ENCODE data around the gene SOHLH1. TPM values are rescaled to one million over a fixed set of nuclear protein-coding genes. Genes with fewer than 3 reads are reported as not detected.

SOHLH1 gene
- total and polyA plus RNA-seq, 2 experiments from 2014 or later: not detected

- H3K4me1 ChIP-seq (ENCODE audit: insufficient read depth): no peaks in the 10 kb centered on the region
- no peak overlapping the region for H3K4me2 ChIP-seq
- H3K36me3 ChIP-seq (replicated peaks; ENCODE audit: insufficient read depth, low read depth): no peaks in the 10 kb centered on the region
- peak; percentile 31 for DNase-seq (ENCODE audit: low spot score)
- H2AFZ ChIP-seq: no peak overlapping the region
- H3K79me2 ChIP-seq: no peaks in the 10 kb centered on the region
- H3K27ac ChIP-seq: no peak overlapping the region
- H3K9me2 ChIP-seq (replicated peaks; ENCODE audit: insufficient read depth): no peaks in the 10 kb centered on the region
- H3K27me3 ChIP-seq: no peaks in the 10 kb centered on the region
- no peaks in the 10 kb centered on the region for H3K9me3 ChIP-seq (ENCODE audit: low read depth)
- H4K20me1 ChIP-seq (ENCODE audit: insufficient read depth, poor library complexity, severe bottlenecking): no peaks in the 10 kb centered on the region
- TF ChIP-seq EZH2phosphoT487 (IDR thresholded peaks at IDR 0.05; ENCODE audit: low read depth, severe bottlenecking, unreplicated experiment): no peak
- no peak for TF ChIP-seq CTCF (IDR thresholded peaks at IDR 0.05; ENCODE audit: poor library complexity)
- no peak for TF ChIP-seq EZH2 (IDR thresholded peaks at IDR 0.05; ENCODE audit: borderline replicate concordance)
- 82% methylated on average over 11 of the region's 11 CpGs for WGBS (ENCODE audit: low lambda C conversion rate, missing lambda C conversion rate)
- no peak overlapping the region for H3K4me3 ChIP-seq
These were observed 6.9 kb downstream of the SOHLH1 start for GRCh38 chr9:135692410-135692809.

- Histone ChIP-seq H3K79me2 (no peaks in the 10 kb centered on the region), H3K36me3 (replicated peaks; ENCODE audit: insufficient read depth, low read depth) (no peaks in the 10 kb centered on the region), H2AFZ (no peak overlapping the region), H3K4me1 (ENCODE audit: insufficient read depth) (no peaks in the 10 kb centered on the region), H3K27me3 (no peaks in the 10 kb centered on the region), H3K9me2 (replicated peaks; ENCODE audit: insufficient read depth) (no peaks in the 10 kb centered on the region), H3K9me3 (ENCODE audit: low read depth) (no peaks in the 10 kb centered on the region), H3K27ac (no peak overlapping the region), H3K4me3 (no peak overlapping the region), H3K4me2 (no peak overlapping the region), H4K20me1 (ENCODE audit: insufficient read depth, poor library complexity, severe bottlenecking) (no peaks in the 10 kb centered on the region)
- 93% methylated on average over 19 of the region's 19 CpGs for WGBS (ENCODE audit: low lambda C conversion rate, missing lambda C conversion rate)
- TF ChIP-seq CTCF (IDR thresholded peaks at IDR 0.05; ENCODE audit: poor library complexity) (no peak), EZH2 (IDR thresholded peaks at IDR 0.05; ENCODE audit: borderline replicate concordance) (no peak), EZH2phosphoT487 (IDR thresholded peaks at IDR 0.05; ENCODE audit: low read depth, severe bottlenecking, unreplicated experiment) (no peak)
- DNase-seq (ENCODE audit: low spot score): no peak
These were observed 8.3 kb downstream of the SOHLH1 start for GRCh38 chr9:135690836-135691570.

- Histone ChIP-seq H3K4me1 (ENCODE audit: insufficient read depth) (no peaks in the 10 kb centered on the region), H3K4me3 (no peak overlapping the region), H3K27me3 (no peaks in the 10 kb centered on the region), H2AFZ (no peak overlapping the region), H4K20me1 (ENCODE audit: insufficient read depth, poor library complexity, severe bottlenecking) (no peaks in the 10 kb centered on the region), H3K4me2 (no peak overlapping the region), H3K9me2 (replicated peaks; ENCODE audit: insufficient read depth) (no peaks in the 10 kb centered on the region), H3K27ac (no peak overlapping the region), H3K79me2 (no peaks in the 10 kb centered on the region), H3K9me3 (ENCODE audit: low read depth) (no peaks in the 10 kb centered on the region), H3K36me3 (replicated peaks; ENCODE audit: insufficient read depth, low read depth) (no peaks in the 10 kb centered on the region)
- DNase-seq (ENCODE audit: low spot score): no peak
- 92% methylated on average over 10 of the region's 10 CpGs for WGBS (ENCODE audit: low lambda C conversion rate, missing lambda C conversion rate)
- no peak for TF ChIP-seq EZH2phosphoT487 (IDR thresholded peaks at IDR 0.05; ENCODE audit: low read depth, severe bottlenecking, unreplicated experiment)
- no peak for TF ChIP-seq CTCF (IDR thresholded peaks at IDR 0.05; ENCODE audit: poor library complexity)
- TF ChIP-seq EZH2 (IDR thresholded peaks at IDR 0.05; ENCODE audit: borderline replicate concordance): no peak
These were observed 10.3 kb downstream of the SOHLH1 start for GRCh38 chr9:135689011-135689410.

Data from hepatocyte (in vitro differentiated cells).